ENCODE measurements around the gene MDK. TPM values are rescaled to one million over a fixed set of nuclear protein-coding genes. Genes with fewer than 3 reads are reported as not detected.

The MDK gene
- total RNA-seq, 2 experiments from 2014 or later: 5.5 to 6.5 TPM

DNA sequence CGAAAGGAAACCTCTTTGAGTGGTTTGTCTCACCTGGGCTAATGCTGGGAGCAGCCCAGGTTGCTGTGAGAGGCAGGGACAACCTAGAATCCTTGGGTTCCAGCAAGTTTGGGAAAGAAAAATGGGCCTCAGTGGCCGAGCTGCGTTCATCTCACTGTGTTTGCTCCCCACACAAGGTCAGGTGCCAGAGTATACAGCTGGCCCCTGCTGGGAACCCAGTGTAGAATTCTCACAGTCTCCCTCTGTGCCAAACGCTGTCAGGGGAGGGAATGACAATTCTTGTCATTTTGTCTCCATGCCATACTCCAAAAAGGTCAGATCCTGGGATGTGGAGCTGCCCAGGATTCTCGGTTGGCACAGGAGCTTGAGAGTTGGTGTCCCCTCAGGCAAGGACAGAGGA, 29.9 kb upstream of the MDK start:
- H3K27me3 Mint-ChIP-seq: no peaks in the 10 kb centered on the region
- no peaks in the 10 kb centered on the region for H3K9me3 Mint-ChIP-seq
- intact Hi-C loops (cut with DNase I, micrococcal nuclease): loop anchor here (1.0 to 5.0 kb wide), 3 partner anchors 16 to 186 kb away; no protein-coding TSS in a partner anchor
- Histone ChIP-seq H3K4me1 (ENCODE audit: insufficient read depth, low read length) (peaks cover 87% of the 10 kb centered on the region), H3K27me3 (ENCODE audit: control insufficient read depth in 1 of 2, insufficient read depth in 2 of 2, low read length in 2 of 2) (no peaks in the 10 kb centered on the region), H3K9me3 (ENCODE audit: control insufficient read depth in 1 of 2, insufficient read depth in 1 of 2, low read length in 2 of 2) (no peaks in the 10 kb centered on the region), H3K27ac (ENCODE audit: low read depth in 1 of 2, low read length in 2 of 2) (peak overlapping the region; percentile 71 to 77), H3K4me3 (ENCODE audit: low read length) (peak overlapping the region; percentile 56), H3K36me3 (ENCODE audit: insufficient read depth, low read length) (peaks cover 38% of the 10 kb centered on the region)
- no peak for TF ChIP-seq CTCF (IDR thresholded peaks at IDR 0.05)
- ChIA-PET POLR2A (interaction anchor here (0.9 to 14.3 kb wide), 10 partner anchors 9 to 349 kb away, joined by 3 to 266 read pairs (median 8); partner anchors contain the start of gene ZNF408), CTCF (interaction anchor here (0.8 to 3.5 kb wide), 14 partner anchors 9 to 386 kb away, joined by 3 to 40 read pairs (median 4); partner anchors contain the start of gene ATG13)
- ATAC-seq (ENCODE audit: poor library complexity) (no peak), DNase-seq (no peak)
- peaks cover 51% of the 10 kb centered on the region for H3K36me3 Mint-ChIP-seq (ENCODE audit: low read depth)
- H3K4me1 Mint-ChIP-seq (ENCODE audit: low read depth): peaks cover 73% of the 10 kb centered on the region
- peak overlapping the region; percentile 89 for H3K27ac Mint-ChIP-seq
- peak overlapping the region; percentile 75 for H3K4me3 Mint-ChIP-seq

DNA sequence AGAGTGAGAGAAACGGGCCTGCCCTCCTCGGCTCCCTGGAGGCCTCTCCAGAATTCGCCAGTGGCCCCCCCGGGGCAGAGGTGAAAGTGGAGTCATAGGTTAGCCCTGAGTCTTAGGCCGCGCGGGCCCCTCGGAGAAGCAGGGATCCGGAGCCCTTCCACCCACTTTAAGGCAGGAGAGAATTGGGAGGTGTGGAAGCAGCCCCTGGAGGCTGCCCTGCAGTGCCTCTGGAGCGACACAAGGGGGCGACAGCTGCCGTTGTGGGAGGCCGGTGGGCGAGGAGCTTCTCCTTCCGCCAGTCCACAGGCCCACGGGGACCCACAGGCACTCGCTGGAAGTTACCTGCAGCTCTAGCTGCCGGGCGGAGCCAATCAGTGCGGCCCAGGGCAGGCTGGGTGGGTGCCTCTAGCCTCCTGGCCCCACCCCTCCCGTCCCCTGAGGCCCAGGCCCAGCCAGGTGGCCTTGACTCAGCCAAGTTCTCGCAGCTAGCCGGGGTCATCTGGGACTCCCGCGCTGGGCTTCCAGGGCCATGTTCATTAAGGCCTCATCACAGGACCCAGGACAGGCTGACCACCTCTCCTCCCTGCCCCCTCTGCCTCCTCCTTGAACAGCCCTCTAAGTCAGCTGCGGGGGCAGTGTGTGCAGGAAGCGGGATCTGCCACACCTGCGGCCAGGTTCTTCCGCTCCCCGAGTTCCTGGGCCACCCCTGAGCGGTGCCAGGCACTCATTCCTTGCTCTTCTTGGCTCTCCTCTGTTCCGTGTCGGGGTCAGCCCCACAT, 29.2 kb upstream of the MDK start:
- Histone ChIP-seq H3K4me3 (ENCODE audit: low read length) (peak overlapping the region; percentile 56), H3K27me3 (ENCODE audit: control insufficient read depth in 1 of 2, insufficient read depth in 2 of 2, low read length in 2 of 2) (no peaks in the 10 kb centered on the region), H3K4me1 (ENCODE audit: insufficient read depth, low read length) (peaks cover 89% of the 10 kb centered on the region), H3K36me3 (ENCODE audit: insufficient read depth, low read length) (peaks cover 43% of the 10 kb centered on the region), H3K9me3 (ENCODE audit: control insufficient read depth in 1 of 2, insufficient read depth in 1 of 2, low read length in 2 of 2) (no peaks in the 10 kb centered on the region), H3K27ac (ENCODE audit: low read depth in 1 of 2, low read length in 2 of 2) (peak overlapping the region; percentile 71 to 77)
- TF ChIP-seq CTCF (IDR thresholded peaks at IDR 0.05): peak; percentile 98
- H3K27me3 Mint-ChIP-seq: no peaks in the 10 kb centered on the region
- DNase-seq (peak; percentile 60 to 93 (median 76)), ATAC-seq (ENCODE audit: poor library complexity) (peak; percentile 59)
- ChIA-PET CTCF (interaction anchor here (0.5 to 3.5 kb wide), 17 partner anchors 9 to 387 kb away, joined by 3 to 40 read pairs (median 3); partner anchors contain the start of genes AMBRA1 and ATG13), POLR2A (interaction anchor here (0.9 to 14.3 kb wide), 11 partner anchors 9 to 349 kb away, joined by 3 to 266 read pairs (median 6); partner anchors contain the start of gene ZNF408)
- peaks cover 74% of the 10 kb centered on the region for H3K4me1 Mint-ChIP-seq (ENCODE audit: low read depth)
- peak overlapping the region; percentile 83 for H3K4me3 Mint-ChIP-seq
- intact Hi-C loops (cut with DNase I, micrococcal nuclease): loop anchor here (1.0 to 5.0 kb wide), 3 partner anchors 15 to 185 kb away; no protein-coding TSS in a partner anchor
- no peaks in the 10 kb centered on the region for H3K9me3 Mint-ChIP-seq
- H3K36me3 Mint-ChIP-seq (ENCODE audit: low read depth): peaks cover 51% of the 10 kb centered on the region
- H3K27ac Mint-ChIP-seq: peak overlapping the region; percentile 89

- DNase-seq (peak in 3 of 14 experiments; percentile 25 to 49 (median 43)), ATAC-seq (ENCODE audit: poor library complexity) (peak; percentile 14)
- CTCF ChIA-PET: interaction anchor here (1.3 kb wide), 1 partner anchor 14 kb away, joined by 5 read pairs; no protein-coding TSS in a partner anchor
- Histone ChIP-seq H3K27me3 (ENCODE audit: control insufficient read depth in 1 of 2, insufficient read depth in 2 of 2, low read length in 2 of 2) (no peaks in the 10 kb centered on the region), H3K9me3 (ENCODE audit: control insufficient read depth in 1 of 2, insufficient read depth in 1 of 2, low read length in 2 of 2) (no peaks in the 10 kb centered on the region), H3K4me3 (ENCODE audit: low read length) (peak overlapping the region; percentile 11), H3K4me1 (ENCODE audit: insufficient read depth, low read length) (peaks cover 90% of the 10 kb centered on the region), H3K27ac (ENCODE audit: low read depth in 1 of 2, low read length in 2 of 2) (peak overlapping the region; percentile 71 to 77), H3K36me3 (ENCODE audit: insufficient read depth, low read length) (peaks cover 46% of the 10 kb centered on the region)
- no peaks in the 10 kb centered on the region for H3K9me3 Mint-ChIP-seq
- TF ChIP-seq CTCF (IDR thresholded peaks at IDR 0.05): no peak
- H3K27ac Mint-ChIP-seq: peak overlapping the region; percentile 89
- intact Hi-C loops (cut with DNase I, micrococcal nuclease): loop anchor here (1.0 to 5.0 kb wide), 3 partner anchors 8 to 184 kb away; no protein-coding TSS in a partner anchor
- POLR2A ChIA-PET: interaction anchor here (0.9 to 14.3 kb wide), 4 partner anchors 12 to 40 kb away, joined by 3 to 266 read pairs (median 4); no protein-coding TSS in a partner anchor
- H3K27me3 Mint-ChIP-seq: no peaks in the 10 kb centered on the region
- H3K4me1 Mint-ChIP-seq (ENCODE audit: low read depth): peaks cover 85% of the 10 kb centered on the region
- H3K36me3 Mint-ChIP-seq (ENCODE audit: low read depth): peaks cover 51% of the 10 kb centered on the region
- H3K4me3 Mint-ChIP-seq: peak overlapping the region; percentile 80
Measured at GRCh38 chr11:46353698-46354097, 27.8 kb upstream of the MDK start.

Measured in CD4-positive, alpha-beta T cell (primary cell).